ENCODE data around the gene RND3. TPM values are rescaled to one million over a fixed set of nuclear protein-coding genes. Genes with fewer than 3 reads are reported as not detected.

The RND3 gene
- total and polyA plus RNA-seq, 10 of the 15 experiments (the other 5 are each of a cell fraction or from before 2014, with no cell fraction given), result 0.38 to 18.3 (median 0.93) TPM

DNA sequence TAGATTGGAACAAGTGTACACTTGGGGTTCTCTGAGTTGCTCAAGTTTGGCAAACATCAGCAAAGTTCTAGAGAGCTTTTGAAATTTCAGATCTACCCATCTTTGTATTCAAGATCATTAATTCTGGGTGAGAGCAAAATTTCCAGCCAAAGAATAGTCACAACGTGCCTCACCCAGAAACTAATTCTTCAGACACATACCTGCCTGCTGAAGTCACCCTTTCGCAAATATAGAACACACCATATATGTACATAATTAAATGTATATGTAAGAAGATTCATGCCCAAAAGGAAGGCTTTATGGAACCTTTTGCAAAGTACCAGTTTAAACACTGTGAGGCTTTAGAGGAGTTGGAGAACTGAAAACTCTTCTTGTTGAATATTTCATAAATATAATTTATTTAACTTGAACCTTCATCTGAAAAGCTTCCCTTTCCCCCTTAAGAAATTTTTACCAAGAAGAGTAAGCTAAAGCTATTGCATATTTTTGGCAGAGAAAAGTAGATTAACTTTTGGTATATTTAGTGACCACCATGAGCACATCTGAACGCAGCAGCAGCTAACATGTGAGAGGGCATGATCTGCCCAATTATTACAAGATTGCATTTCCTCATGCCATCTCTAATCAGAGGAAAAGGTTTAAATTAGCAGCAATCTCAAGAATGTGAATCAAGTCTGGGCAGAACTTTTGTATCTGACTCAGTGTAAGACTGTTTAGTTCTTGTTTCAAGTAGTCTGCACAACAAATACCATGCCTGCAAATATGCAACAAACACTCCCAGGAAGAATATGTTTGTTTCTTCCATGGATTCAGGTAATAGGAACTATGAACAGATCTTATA lies 8.2 kb downstream of the RND3 start:
- in situ Hi-C loops (cut with MboI) (no loop called here), intact Hi-C loops (cut with micrococcal nuclease; ENCODE audit: unreplicated experiment) (no loop called here)
- no peak for FAIRE-seq
- H2AFZ ChIP-seq (ENCODE audit: control insufficient read depth, low read depth, low read length), result no peak overlapping the region
- no peak overlapping the region for H3K9ac ChIP-seq (ENCODE audit: control insufficient read depth, insufficient read depth, low read length)
- no peaks in the 10 kb centered on the region for H4K20me1 ChIP-seq (ENCODE audit: control insufficient read depth, insufficient read depth)
- H3K27me3 ChIP-seq (replicated peaks in 1 of 2; ENCODE audit: control insufficient read depth in 2 of 2, insufficient read depth in 2 of 2, low read length in 1 of 2), result peaks cover 0 to 2% of the 10 kb centered on the region in 2 experiments; a peak in 2 of 4 replicates
- H3K4me3 ChIP-seq, result no peak overlapping the region
- BruUV-seq (replicated peaks), result no TSS peak
- no peak overlapping the region for H3K27ac ChIP-seq (ENCODE audit: control insufficient read depth, insufficient read depth)
- ATAC-seq, result no peak
- SMC1A ChIA-PET (ENCODE audit: uncharacterized antibody, unreplicated experiment), result interaction anchor here (0.7 to 6.3 kb wide), 17 partner anchors 5 to 179 kb away, joined by 3 to 66 read pairs (median 7); no protein-coding TSS in a partner anchor
- POLR2A ChIA-PET, result interaction anchor here (0.6 to 2.3 kb wide), 4 partner anchors 9 to 108 kb away, joined by 3 to 6 read pairs (median 5); no protein-coding TSS in a partner anchor
- RAD21 ChIA-PET (ENCODE audit: unreplicated experiment), result interaction anchor here (1.0 to 9.9 kb wide), 13 partner anchors 7 to 120 kb away, joined by 3 to 143 read pairs (median 3); no protein-coding TSS in a partner anchor
- CTCF ChIA-PET, result interaction anchor here (0.6 to 2.5 kb wide), 11 partner anchors 9 to 572 kb away, joined by 3 to 9 read pairs (median 4); no protein-coding TSS in a partner anchor
- no peak overlapping the region for H3K4me2 ChIP-seq (ENCODE audit: control insufficient read depth, insufficient read depth)
- H3K9me3 ChIP-seq (replicated peaks; ENCODE audit: control insufficient read depth, insufficient read depth, low read length), result no peaks in the 10 kb centered on the region
- no peaks in the 10 kb centered on the region for H3K36me3 ChIP-seq (ENCODE audit: control insufficient read depth in 2 of 2, insufficient read depth in 2 of 2, low read length in 1 of 2)
- no peaks in the 10 kb centered on the region for H3K79me2 ChIP-seq (ENCODE audit: control insufficient read depth, insufficient read depth, low read length)
- H3K4me1 ChIP-seq (ENCODE audit: control insufficient read depth, insufficient read depth, low read length), result no peaks in the 10 kb centered on the region
- no peak for DNase-seq (ENCODE audit: low read depth, low spot score)
- WGBS (ENCODE audit: insufficient coverage, insufficient replicate concordance, low lambda C conversion rate, missing lambda C conversion rate), result 22% methylated on average over 3 of the region's 3 CpGs
- no peak for TF ChIP-seq BACH1 (IDR thresholded peaks at IDR 0.05; ENCODE audit: borderline replicate concordance)
- TF ChIP-seq PAX5 (IDR thresholded peaks at IDR 0.05; ENCODE audit: borderline replicate concordance, low read depth, low read length), result no peak
- no peak for TF ChIP-seq IRF4 (IDR thresholded peaks at IDR 0.05; ENCODE audit: low read depth, low read length)
- TF ChIP-seq, protein P1, sequence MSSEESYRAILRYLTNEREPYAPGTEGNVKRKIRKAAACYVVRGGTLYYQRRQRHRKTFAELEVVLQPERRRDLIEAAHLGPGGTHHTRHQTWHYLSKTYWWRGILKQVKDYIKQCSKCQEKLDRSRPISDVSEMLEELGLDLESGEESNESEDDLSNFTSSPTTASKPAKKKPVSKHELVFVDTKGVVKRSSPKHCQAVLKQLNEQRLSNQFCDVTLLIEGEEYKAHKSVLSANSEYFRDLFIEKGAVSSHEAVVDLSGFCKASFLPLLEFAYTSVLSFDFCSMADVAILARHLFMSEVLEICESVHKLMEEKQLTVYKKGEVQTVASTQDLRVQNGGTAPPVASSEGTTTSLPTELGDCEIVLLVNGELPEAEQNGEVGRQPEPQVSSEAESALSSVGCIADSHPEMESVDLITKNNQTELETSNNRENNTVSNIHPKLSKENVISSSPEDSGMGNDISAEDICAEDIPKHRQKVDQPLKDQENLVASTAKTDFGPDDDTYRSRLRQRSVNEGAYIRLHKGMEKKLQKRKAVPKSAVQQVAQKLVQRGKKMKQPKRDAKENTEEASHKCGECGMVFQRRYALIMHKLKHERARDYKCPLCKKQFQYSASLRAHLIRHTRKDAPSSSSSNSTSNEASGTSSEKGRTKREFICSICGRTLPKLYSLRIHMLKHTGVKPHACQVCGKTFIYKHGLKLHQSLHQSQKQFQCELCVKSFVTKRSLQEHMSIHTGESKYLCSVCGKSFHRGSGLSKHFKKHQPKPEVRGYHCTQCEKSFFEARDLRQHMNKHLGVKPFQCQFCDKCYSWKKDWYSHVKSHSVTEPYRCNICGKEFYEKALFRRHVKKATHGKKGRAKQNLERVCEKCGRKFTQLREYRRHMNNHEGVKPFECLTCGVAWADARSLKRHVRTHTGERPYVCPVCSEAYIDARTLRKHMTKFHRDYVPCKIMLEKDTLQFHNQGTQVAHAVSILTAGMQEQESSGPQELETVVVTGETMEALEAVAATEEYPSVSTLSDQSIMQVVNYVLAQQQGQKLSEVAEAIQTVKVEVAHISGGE (CRISPR knock-in tag; IDR thresholded peaks at IDR 0.05), result no peak
- TF ChIP-seq TCF3 (IDR thresholded peaks at IDR 0.05; ENCODE audit: borderline replicate concordance, insufficient read depth, low read depth, low read length), result no peak
- TF ChIP-seq, protein P2, sequence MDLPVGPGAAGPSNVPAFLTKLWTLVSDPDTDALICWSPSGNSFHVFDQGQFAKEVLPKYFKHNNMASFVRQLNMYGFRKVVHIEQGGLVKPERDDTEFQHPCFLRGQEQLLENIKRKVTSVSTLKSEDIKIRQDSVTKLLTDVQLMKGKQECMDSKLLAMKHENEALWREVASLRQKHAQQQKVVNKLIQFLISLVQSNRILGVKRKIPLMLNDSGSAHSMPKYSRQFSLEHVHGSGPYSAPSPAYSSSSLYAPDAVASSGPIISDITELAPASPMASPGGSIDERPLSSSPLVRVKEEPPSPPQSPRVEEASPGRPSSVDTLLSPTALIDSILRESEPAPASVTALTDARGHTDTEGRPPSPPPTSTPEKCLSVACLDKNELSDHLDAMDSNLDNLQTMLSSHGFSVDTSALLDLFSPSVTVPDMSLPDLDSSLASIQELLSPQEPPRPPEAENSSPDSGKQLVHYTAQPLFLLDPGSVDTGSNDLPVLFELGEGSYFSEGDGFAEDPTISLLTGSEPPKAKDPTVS (IDR thresholded peaks at IDR 0.05; ENCODE audit: low read depth, low read length), result no peak
- TF ChIP-seq RFX5 (IDR thresholded peaks at IDR 0.05; ENCODE audit: low read depth, low read length), result no peak
- no peak for TF ChIP-seq PML (IDR thresholded peaks at IDR 0.05; ENCODE audit: low read length)
- TF ChIP-seq TBL1XR1 (IDR thresholded peaks at IDR 0.05; ENCODE audit: low read depth, low read length), result no peak
- no peak for TF ChIP-seq ZNF24 (IDR thresholded peaks at IDR 0.05)
- TF ChIP-seq MXI1 (IDR thresholded peaks at IDR 0.05; ENCODE audit: low read depth, low read length), result no peak
- no peak for TF ChIP-seq KAT2A (conservative IDR thresholded peaks at IDR 0.05; ENCODE audit: control insufficient read depth, low read depth, low read length)
- no peak for TF ChIP-seq SMAD5 (IDR thresholded peaks at IDR 0.05; ENCODE audit: low read depth)
